Measurements from ENCODE around the gene ARL15.

ARL15 gene

GRCh38 chr5:54313311-54314270, 3.2 kb upstream of the ARL15 start:
- no peak for DNase-seq

- no peak for DNase-seq
Observed at GRCh38 chr5:54312499-54312898, 2.1 kb upstream of the ARL15 start.

- DNase-seq, result peak; percentile 21
Observed at GRCh38 chr5:54311176-54311677, 854 bp upstream of the ARL15 start.

- DNase-seq, result peak; percentile 28
Observed at GRCh38 chr5:54309691-54310432, 511 bp downstream of the ARL15 start.

DNA sequence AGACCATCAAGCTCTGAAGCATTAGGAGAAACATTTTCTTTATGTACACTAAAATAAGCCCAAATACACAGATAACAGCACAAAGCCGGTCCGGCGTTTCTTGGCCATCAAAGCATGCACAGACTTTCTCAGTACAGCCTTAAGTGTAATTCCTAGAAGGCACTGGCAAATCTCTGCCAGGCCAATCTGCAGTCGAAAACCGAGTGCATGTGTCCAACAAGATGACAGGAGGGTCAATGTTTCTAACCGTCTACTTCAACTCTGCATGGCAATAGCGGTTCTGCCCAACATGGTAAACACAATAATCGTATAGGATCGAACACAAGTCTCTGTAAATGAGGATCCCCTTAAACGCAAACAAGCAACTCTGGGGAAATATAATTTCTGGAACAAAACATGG, 1.1 kb downstream of the ARL15 start:
- DNase-seq, result no peak

DNA sequence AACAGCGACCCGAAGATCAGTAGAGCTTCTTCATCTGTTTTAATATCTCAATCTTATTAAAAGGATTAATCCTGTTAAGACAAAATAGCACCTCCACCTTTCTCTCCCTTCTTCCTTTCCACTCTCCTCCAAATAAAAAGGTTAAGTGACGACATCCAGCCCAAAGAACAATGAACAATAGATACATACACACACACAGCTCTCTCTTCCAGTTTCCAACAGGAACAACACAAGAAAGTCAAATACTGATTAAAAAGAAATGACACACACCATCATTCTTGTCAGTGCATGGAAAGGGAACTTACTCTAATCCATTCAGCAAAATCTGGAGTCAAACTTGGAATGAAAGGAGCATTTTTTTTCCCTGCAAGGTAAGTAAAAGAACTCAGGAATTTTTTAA, 2.8 kb downstream of the ARL15 start:
- no peak for DNase-seq

GRCh38 chr5:54306893-54307292, 3.5 kb downstream of the ARL15 start:
- no peak for DNase-seq

GRCh38 chr5:54305737-54306136, 4.6 kb downstream of the ARL15 start:
- no peak for DNase-seq

DNA sequence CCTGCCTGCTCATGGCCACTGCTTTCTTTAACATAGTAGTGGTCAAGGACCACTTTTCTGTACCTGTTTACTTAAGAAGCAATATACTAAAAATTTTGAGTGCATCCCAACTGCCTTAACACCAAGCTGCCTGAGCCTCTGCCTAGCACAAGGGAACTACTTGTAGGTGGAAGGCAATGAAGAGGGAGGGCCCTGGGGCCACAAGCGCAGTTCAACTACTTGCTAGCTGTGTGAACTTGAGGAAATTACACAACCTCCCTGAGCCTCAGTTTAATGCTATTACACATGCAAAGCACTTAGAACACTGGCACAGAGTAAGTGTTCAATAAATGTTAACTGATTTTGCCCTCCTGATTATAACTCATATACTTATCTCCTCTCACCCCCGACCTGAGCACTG, 6.3 kb downstream of the ARL15 start:
- DNase-seq, result no peak

DNA sequence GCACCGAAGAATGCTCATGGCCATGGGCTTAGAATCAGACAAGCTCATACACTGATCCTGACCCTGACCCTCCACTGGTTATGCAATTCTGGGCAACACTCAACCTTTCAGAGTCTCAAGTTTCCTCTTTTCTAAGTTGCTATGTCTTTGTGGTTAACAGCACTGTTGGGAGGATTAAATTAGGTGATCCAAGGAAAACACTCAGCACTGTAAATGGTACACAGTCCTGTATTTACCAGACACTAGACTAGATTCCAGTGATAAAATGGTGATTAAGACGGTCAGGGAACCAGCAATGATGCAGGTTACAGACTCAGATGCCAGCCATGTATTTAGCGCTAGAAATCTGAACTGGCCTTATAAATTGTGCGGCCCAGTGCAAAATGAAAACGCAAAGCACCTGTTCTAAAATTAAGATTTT, 8.1 kb downstream of the ARL15 start:
- no peak for DNase-seq

- DNase-seq, result no peak
Observed at GRCh38 chr5:54301849-54302248, 8.5 kb downstream of the ARL15 start.

- DNase-seq, result no peak
Observed at GRCh38 chr5:54301220-54301619, 9.2 kb downstream of the ARL15 start.

DNA sequence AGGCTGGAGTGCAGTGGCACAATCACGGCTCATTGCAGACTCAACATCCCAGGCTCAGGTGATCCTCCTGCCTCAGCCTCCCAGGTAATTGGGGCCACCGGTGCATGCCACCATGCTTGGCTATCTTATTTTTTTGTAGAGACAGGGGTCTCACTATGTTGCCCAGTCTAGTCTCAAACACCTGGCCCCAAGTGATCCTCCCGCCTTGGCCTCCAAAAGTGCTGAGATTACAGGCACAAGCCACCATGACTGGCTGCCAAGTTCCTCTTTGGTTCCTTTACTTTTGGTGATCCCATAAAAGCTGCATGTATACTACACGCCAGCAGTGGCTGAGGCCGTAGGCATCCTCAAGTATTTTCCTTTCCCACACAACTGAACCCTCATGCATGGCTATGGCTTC, 11.4 kb downstream of the ARL15 start:
- DNase-seq, result no peak

- no peak for DNase-seq
Observed at GRCh38 chr5:54296386-54296785, 14.0 kb downstream of the ARL15 start.

DNA sequence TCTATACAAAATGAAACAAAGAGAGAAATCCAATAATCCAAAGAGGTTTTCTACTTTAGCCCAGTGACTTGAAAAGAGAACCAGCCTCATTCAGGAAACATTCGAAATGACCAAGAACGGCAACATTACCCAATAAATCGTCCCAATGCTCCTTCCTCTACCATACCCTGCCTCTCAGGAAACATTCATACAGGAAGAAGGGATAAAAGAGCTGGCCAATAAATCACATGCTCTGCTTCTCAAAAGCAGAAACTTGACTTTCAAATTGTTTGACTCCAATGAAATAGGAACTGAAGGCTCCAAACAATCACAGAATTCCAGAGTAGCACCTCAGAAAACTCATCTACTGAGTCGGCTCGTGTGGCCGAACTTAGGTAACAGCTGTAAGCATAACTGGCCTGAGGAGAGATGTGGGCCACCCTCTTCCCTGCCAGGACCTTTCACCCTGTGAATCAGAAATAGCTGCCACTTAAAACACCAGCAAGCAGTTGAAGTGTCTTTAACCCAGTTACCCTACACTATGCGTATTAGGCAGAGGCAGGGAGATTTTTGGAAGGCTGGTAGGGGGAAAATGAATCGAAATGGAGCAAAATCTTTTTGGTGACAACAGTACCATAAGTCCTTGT, 14.6 kb downstream of the ARL15 start:
- DNase-seq, result no peak

DNA sequence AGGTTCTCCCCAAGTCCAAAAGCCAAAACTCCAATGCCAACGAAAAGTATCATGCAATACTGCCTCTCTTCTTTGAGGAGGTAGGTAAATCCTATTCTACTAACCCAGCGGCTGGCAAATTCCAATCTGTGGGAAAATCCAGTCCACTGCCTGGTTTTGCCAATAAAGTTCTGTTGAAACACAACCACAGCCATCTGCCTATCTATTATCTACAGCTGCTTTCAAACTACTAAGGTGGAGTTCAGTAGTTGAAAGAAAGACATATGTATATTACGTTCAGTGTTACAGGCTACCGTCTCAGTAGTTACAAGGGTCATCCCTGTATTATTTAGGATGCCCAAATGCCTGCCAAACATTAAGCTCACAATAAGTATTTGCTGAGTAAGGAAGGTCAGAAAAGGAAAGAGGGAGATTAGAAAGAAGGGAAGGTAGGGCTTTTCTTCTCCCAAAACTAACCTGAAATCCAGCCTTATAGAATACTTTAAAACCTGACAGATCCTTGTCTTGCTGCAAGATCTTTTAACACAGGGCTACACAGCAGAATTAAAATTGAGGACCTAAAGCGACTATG, 16.2 kb downstream of the ARL15 start:
- no peak for DNase-seq

GRCh38 chr5:54292866-54293265, 17.5 kb downstream of the ARL15 start:
- DNase-seq, result no peak

- no peak for DNase-seq
Observed at GRCh38 chr5:54291498-54291897, 18.9 kb downstream of the ARL15 start.

DNA sequence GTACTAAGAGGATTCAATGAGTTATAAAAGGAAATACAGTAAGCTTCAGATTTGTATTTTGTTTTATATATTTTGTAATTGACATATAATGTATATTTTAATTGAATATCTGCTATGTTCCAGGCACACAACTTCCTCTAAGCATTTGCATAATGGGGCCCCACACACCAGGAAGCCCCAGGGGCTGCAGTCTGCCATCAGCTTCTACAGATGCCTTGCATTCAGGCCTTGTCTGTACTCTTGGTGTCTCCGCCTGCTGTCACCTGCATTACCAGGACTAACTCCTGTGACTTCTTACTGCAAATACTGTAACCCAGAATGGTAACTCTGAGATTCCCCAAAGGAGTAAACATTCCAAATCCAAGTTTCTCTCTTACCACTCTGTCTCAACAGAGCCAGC, 20.6 kb downstream of the ARL15 start:
- no peak for DNase-seq

DNA sequence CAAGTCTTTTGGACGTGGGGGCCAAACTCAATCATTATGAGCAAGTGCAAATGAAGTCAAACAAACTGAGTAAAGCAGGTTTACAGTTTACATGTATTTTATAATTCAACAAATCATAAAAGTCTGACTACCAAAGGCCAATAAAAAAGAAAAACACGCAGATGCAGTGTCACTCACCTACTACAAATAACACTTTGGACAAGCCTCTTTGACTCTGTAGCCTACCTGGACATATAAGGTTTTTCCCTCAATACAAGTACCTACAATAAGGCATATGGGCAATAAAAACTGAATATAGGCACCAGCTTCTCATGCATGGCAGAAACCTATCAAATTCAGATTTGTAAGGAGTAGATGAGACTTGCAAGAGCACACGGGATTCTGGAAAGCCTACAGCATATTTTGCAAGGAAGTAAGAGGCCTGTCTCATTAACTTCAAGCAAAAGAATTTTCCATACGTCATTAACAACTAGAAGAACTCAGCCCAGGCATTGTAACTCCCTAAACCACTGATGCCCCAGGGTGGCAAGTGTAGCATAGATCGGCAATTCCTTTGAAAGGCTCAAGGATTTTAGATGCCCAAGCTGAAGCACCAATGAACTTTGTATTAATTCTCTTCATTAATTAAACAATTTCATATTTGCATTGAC, 21.7 kb downstream of the ARL15 start:
- no peak for DNase-seq

GRCh38 chr5:54285686-54286085, 24.7 kb downstream of the ARL15 start:
- DNase-seq, result no peak

- DNase-seq, result no peak
Observed at GRCh38 chr5:54284586-54284985, 25.8 kb downstream of the ARL15 start.

DNA sequence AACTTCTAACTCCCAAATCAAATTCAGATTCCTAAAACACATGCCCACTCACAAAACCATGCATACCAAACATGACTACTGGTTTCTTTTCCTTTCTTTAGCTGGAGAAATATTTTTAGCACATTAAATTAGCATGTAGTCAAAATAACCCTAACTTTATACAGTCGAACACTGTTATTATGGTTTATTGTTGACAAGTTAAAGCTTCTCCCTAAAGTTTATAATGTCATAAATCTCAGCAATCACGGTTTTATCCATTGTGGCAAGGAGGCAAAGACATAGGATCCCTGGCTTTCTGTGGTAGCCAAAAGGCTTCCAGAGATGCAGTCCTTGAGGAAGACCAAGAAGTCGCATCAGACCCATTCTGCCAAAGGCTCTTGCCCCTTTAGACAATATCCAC, 27.5 kb downstream of the ARL15 start:
- no peak for DNase-seq
